Body of pancreas (tissue), 4 donors: Measurements from ENCODE around the gene ZNF621. TPM values are rescaled to one million over a fixed set of nuclear protein-coding genes. Genes with fewer than 3 reads are reported as not detected.

Experiments used
- ATAC-seq: fragments of 150-250 bp; one replicate; pipeline ENCODE4 v1.9.1; 2016
- DNase-seq, 4 donors: peaks; one replicate each; pipeline ENCODE4 v3.0.0-alpha.2; 2019
- H3K27ac ChIP-seq, 4 donors: fragments of 200-600 bp; sonication (generic); 1 replicate in 3 of 4; 2 replicates in 1 of 4; pipeline versions ENCODE4 v1.5.1 to v1.6.1; 2016 to 2019; ENCODE audit warnings: mild to moderate bottlenecking in 1 of 4, mixed read lengths in 1 of 4, moderate library complexity in 1 of 4
- H3K27me3 ChIP-seq, 2 donors: fragments of 200-600 bp; sonication (generic); one replicate each; pipeline ENCODE4 v1.6.0; 2016; ENCODE audit warnings: mild to moderate bottlenecking in 1 of 2
- H3K36me3 ChIP-seq, 2 donors: fragments of 200-600 bp; sonication (generic); replicated peaks in 1 of 2; 2 replicates each; pipeline ENCODE4 v1.5.1; 2016; ENCODE audit warnings: low read depth in 2 of 2; ENCODE audit not compliant: insufficient read depth in 1 of 2
- H3K4me1 ChIP-seq: fragments of 200-600 bp; sonication (generic); one replicate; pipeline ENCODE4 v1.6.0; 2016
- H3K4me3 ChIP-seq, 2 donors: fragments of 200-600 bp; sonication (generic); 1 replicate in 1 of 2; 2 replicates in 1 of 2; pipeline ENCODE4 v1.5.1; 2016 to 2019
- H3K9me3 ChIP-seq, 3 donors: fragments of 200-600 bp; sonication (generic); 1 replicate in 2 of 3; 2 replicates in 1 of 3; pipeline ENCODE4 v1.5.1; 2016
- POLR2A ChIP-seq, 3 donors: fragments of 450-650 bp; IDR thresholded peaks; one replicate each; pipeline ENCODE4 v1.6.1; 2016; ENCODE audit warnings: antibody characterized with exemption in 3 of 3, mild to moderate bottlenecking in 2 of 3
- WGBS, 2 donors: methylation state at CpG; one replicate each; pipeline ENCODE4 v1.1.5; 2017; 5-methylcytosine and 5-hydroxymethylcytosine counted together
- intact Hi-C: fragments of 100-400 bp; cut with DNase I; formaldehyde crosslinking; loops from one replicate; pipeline ENCODE4 v1.15.1; 2023
- total RNA-seq, 2 donors: library from RNA; depleted of rRNA; stranded (reverse); fragments of >200 nt; gene quantifications; one replicate each; pipeline ENCODE4 v1.1.0, GENCODE V29; 2016
- TF ChIP-seq, protein P1 (sequence below), 7 experiments: fragments of 450-650 bp in 4 of 7; fragments of 200-600 bp in 3 of 7; sonication (generic) in 3 of 7; IDR thresholded peaks; one replicate each; pipeline ENCODE4 v1.5.1; 2016 to 2019; ENCODE audit warnings: antibody characterized with exemption in 7 of 7

The ZNF621 gene
- total RNA-seq, 2 donors from 2014 or later = 13.2 to 14.0 TPM

DNA sequence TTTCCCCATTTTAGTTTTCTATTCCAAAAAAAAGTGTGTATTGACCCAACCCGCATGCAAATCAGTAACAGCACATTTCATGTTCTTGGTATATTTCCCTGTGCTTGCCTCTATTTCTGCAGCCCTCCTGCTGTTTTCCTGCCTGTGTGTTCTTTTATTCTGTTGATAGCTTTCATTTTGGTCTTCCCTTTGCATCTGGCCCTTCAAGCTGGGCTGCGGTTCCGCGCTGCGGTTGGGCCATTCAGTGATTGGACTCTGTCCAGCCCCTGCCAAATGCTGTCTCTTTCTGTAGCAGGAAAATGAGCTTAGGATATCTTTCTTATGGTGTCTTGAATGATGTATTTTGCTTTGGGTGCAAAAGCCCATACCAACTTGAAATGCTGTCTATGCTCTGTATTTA lies 49.9 kb downstream of the ZNF621 start:
- Histone ChIP-seq H3K4me3 (no peak overlapping the region), H3K36me3 (no peaks in the 10 kb centered on the region), H3K27me3 (no peaks in the 10 kb centered on the region), H3K9me3 (no peaks in the 10 kb centered on the region), H3K4me1 (no peaks in the 10 kb centered on the region), H3K27ac (no peak overlapping the region)
- ATAC-seq (no peak), DNase-seq (no peak)
- intact Hi-C loops = no loop called here
- no peak for TF ChIP-seq POLR2A (IDR thresholded peaks at IDR 0.05)
- TF ChIP-seq, protein P1, sequence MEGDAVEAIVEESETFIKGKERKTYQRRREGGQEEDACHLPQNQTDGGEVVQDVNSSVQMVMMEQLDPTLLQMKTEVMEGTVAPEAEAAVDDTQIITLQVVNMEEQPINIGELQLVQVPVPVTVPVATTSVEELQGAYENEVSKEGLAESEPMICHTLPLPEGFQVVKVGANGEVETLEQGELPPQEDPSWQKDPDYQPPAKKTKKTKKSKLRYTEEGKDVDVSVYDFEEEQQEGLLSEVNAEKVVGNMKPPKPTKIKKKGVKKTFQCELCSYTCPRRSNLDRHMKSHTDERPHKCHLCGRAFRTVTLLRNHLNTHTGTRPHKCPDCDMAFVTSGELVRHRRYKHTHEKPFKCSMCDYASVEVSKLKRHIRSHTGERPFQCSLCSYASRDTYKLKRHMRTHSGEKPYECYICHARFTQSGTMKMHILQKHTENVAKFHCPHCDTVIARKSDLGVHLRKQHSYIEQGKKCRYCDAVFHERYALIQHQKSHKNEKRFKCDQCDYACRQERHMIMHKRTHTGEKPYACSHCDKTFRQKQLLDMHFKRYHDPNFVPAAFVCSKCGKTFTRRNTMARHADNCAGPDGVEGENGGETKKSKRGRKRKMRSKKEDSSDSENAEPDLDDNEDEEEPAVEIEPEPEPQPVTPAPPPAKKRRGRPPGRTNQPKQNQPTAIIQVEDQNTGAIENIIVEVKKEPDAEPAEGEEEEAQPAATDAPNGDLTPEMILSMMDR (IDR thresholded peaks at IDR 0.05) = no peak
- WGBS, 2 donors = 78 to 80% methylated on average over 5 of the region's 5 CpGs

DNA sequence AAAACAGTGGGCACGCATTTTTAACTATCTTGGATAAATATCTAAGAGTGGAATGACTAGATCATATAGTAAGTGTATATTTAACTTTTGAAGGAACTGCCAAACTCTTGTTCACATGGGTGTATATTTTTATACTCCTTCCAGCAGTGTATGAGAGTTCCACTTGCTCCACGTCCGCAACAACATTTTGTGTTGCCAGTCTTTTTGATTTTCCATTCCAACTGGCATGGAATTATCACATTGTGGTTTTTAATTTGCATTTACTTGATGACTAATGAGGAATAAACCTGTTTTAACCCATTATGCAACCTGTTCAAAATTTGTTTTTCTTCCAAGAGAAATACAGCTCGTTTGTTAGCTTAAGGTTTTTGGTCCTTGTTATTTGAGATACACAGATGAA lies 51.6 kb downstream of the ZNF621 start:
- Histone ChIP-seq H3K27me3 (no peaks in the 10 kb centered on the region), H3K4me1 (no peaks in the 10 kb centered on the region), H3K9me3 (no peaks in the 10 kb centered on the region), H3K36me3 (no peaks in the 10 kb centered on the region), H3K4me3 (no peak overlapping the region), H3K27ac (no peak overlapping the region)
- no peak for ATAC-seq
- no peak for DNase-seq
- WGBS, 2 donors = 74 to 76% methylated on average over 4 of the region's 4 CpGs
- intact Hi-C loops = no loop called here
- no peak for TF ChIP-seq POLR2A (IDR thresholded peaks at IDR 0.05)
- TF ChIP-seq, protein P1 (IDR thresholded peaks at IDR 0.05) = no peak

DNA sequence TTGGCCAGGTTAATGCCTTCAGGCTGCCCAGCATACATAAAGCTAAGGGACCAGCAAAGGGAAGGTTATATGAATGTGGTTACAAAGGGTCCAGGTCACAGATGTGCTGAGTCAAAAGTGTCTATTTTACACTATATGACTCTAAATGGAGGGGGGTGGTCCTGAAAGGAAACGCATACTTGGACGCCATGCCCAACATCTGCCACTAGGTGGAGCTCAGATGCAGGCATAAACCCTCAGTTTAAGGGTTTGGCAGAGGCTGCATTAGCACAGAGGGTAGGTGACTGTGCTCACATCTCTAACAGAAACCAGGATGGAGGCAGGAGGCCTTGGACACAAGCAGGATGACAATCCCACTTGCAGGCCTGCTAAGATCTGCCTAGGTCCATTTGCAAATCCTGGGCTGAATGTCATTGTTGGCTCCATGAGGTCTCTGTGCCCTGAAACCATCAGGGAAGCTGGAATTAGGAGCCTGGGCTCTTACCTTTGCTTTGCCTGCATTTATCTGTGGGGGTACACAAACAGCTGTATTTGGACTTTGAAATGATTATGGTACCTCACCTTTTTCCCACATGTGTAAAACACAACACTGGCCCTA lies 55.8 kb downstream of the ZNF621 start:
- H3K9me3 ChIP-seq = no peaks in the 10 kb centered on the region
- H3K27ac ChIP-seq = no peak overlapping the region
- WGBS, 2 donors = 0 to 2% methylated on average over 2 of the region's 2 CpGs
- H3K27me3 ChIP-seq = no peaks in the 10 kb centered on the region
- intact Hi-C loops = loop anchor here (5.0 kb wide), 2 partner anchors 622 to 1302 kb away; no protein-coding TSS in a partner anchor
- no peak for TF ChIP-seq POLR2A (IDR thresholded peaks at IDR 0.05)
- TF ChIP-seq, protein P1 (IDR thresholded peaks at IDR 0.05) = peak; percentile 74 to 87 (median 80)
- H3K36me3 ChIP-seq = no peaks in the 10 kb centered on the region
- no peak for ATAC-seq
- no peaks in the 10 kb centered on the region for H3K4me1 ChIP-seq
- no peak overlapping the region for H3K4me3 ChIP-seq
- DNase-seq = peak; percentile 58 to 73 (median 63)

DNA sequence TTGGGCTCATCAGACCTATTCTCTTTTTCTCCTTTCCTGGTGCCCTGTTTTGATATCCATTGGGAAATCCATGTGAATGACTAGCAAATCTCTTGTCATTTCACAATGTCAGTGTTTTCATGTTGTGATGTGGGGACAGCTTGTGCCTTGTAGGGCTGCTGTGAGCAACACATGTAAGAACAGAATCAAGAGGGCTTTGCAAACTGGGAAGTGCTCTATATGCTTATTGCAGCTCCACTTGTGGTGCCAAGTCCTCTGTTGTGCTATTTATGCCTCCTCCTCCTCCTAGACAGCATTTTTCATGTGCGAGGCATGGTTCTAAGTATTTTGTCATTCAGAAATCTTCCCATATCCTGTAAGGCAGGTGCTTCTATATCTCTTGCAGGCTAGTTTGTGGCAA lies 56.4 kb downstream of the ZNF621 start:
- intact Hi-C loops = loop anchor here (5.0 kb wide), 2 partner anchors 621 to 1301 kb away; no protein-coding TSS in a partner anchor

More for the DNA sequence above, 56.4 kb downstream of the ZNF621 start:
- H3K27me3 ChIP-seq = no peaks in the 10 kb centered on the region
- DNase-seq = no peak
- H3K4me1 ChIP-seq = no peaks in the 10 kb centered on the region
- H3K4me3 ChIP-seq = no peak overlapping the region
- TF ChIP-seq, protein P1 (IDR thresholded peaks at IDR 0.05) = no peak
- TF ChIP-seq POLR2A (IDR thresholded peaks at IDR 0.05) = no peak
- 94 to 100% methylated on average over 1 of the region's 1 CpG for WGBS, 2 donors
- no peaks in the 10 kb centered on the region for H3K9me3 ChIP-seq
- H3K27ac ChIP-seq = no peak overlapping the region
- ATAC-seq = no peak
- no peaks in the 10 kb centered on the region for H3K36me3 ChIP-seq
